Activated T-cell treated with anti-CD3 and anti-CD28 coated beads, Interleukin-2, amount 50 U/mL, for 1 hour (primary cell): Measurements from ENCODE around the gene MYBPC1.

Experiments
- DNase-seq: peaks from one replicate; pipeline ENCODE4 v3.0.0-alpha.2; 2020

MYBPC1 gene

DNA sequence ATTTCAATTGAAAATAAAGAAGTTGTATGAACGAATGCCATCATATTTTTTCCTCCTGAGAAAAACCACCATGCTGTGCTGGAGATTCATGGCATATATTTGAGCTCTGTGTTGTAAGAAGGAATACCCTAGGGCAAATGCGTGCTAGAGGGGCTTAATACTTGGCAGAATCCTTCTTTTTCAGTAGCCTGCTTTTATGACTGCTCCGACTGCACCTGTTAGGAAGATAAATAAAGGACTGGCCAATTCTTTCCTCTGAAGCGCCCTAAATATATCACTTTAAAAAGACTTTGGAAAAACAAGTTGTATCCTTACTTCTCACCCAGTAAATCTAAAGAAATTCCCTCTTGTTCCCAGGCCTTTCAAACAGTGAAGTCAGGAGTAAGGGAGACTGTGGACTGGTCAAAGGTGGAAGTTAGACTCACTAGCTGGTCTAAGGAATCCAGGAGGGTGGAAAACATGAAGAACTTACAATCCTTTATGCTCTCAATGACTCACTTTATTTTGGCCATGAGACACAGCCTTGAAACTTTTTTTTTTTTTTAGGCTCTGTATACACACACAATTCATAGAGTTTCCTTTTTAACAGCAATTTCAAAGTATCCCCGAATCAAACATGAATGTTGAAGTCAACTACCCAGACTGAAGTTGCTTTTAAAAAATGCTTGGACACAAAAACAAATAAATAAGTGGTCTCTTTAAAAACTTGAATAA, 5.2 kb downstream of the MYBPC1 start:
- no peak for DNase-seq

DNA sequence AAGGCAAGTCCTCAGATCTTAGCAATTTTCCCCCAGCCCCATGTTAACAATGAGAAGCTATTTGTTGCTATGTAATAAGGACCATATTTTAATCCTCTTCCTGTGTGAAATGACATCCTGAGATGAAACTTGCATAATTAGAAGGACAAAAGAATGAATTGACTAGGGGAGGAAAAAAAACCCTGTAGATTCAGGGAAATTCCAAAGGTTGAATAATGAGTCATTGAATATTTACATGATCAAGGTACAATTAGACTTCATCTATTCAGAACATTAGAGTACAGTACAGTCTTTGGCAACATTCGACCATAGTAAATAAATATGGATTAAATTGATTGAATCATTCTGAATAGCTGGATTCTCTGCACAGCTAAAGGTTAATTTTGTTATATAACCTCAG, 9.4 kb downstream of the MYBPC1 start:
- no peak for DNase-seq

DNA sequence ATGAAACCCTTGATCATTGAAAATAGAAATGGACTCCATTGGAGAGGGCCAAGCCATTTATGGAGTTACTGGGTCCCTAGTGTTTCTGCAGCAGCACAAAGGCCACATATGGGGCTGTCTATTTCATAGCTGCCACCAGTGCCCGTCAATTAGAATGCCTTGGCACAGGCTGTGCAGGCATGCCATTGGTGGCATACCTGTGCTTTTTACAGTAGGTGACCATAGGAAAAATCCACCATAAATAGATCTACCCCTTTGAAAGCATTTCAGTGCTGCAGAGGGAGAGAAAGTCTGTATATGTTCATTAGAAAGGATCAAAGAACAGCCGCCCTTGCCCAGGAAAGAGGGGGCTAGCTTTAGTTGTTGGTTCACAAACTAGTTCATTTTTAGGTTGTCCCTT, 13.1 kb downstream of the MYBPC1 start:
- no peak for DNase-seq

DNA sequence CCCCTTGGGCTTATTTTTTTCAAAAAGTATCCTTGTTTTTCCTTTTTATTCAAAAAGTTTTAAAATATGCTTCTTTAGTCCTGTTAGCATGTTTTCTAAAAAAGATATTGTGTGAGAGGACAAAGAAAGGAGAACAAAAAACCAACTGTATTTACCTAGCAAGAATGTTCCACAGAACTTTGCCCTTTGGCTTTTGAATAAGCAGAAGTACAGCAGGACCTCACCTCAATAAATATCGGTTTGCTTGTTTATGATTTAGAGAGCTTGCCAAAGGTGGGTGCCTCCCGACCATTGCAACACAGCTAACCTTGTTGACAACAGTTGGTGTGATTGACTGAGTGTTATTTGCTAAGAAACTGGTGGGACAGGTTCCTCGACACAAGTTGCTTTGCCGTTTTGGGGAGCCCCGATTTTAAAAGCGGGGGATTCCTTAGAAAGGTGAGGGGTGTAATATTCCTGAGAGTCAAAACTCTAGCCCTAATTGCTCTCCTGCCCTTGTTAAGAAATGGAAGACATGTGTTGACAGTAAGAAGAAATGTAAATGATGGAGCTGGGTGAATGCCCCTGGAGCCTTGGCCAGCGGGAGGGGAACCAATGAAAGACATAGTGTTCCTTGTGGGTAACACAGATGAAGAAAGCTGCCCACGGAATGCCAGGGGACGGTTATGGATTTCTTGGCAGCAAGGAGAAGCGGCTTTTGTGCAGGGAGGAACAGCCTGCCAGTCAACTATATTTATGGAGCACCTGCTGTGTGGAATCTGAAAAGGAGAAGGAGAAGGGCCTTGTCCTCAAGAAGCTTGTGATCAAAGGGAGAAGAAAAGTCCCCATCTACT, 13.7 kb downstream of the MYBPC1 start:
- no peak for DNase-seq

DNA sequence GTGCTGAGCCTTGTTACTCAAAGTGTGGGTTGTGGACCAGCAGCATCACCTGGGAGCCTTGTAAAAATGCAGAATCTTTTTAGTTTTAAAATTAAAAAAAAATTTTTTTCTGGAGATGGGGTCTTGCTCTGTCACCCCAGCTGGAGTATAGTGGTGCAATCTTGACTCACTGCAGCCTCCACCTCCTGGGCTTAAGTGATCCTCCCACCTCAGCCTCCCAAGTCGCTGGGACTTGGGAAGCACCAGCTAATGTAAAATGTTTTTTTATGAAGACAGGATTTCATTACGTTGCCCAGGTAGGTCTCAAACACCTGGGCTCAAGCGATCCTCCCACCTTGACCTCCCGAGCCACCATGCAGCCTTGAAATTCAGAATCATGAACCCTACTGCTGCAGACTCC, 14.4 kb downstream of the MYBPC1 start:
- no peak for DNase-seq

DNA sequence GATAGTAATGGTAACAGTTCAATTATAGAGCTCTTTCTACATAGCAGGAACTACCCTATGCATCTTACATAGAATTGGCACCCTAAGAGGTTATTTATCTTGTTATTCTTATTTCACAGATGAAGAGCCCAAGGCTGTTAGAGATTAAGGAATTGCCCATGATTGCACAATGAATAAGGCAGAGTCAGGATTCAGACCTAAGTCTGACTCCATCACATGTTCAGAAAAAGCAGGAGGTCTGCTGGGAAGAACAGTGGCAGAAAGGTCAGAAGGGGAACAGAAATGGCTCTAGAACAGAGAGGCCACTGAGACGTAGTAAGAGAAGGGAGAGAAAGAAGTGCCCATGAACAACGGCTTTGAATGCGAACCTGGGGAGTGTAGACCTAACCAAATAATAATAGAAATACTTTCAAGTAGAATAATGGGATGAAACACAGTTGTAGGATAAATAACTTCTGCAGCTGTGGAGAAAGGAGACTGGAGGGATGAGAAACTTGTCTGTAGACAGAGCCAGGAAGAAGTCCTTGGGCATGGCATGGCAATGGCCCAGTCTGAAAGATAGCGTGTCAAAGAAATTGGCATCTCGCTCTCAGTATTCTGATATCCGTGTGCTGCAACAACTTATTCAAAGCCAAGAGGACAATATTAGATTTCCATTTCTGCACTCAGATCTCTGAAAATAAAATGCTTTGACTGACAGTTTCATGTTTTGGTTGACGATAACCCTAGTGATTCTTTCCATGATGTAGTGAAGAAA, 17.6 kb downstream of the MYBPC1 start:
- no peak for DNase-seq

DNA sequence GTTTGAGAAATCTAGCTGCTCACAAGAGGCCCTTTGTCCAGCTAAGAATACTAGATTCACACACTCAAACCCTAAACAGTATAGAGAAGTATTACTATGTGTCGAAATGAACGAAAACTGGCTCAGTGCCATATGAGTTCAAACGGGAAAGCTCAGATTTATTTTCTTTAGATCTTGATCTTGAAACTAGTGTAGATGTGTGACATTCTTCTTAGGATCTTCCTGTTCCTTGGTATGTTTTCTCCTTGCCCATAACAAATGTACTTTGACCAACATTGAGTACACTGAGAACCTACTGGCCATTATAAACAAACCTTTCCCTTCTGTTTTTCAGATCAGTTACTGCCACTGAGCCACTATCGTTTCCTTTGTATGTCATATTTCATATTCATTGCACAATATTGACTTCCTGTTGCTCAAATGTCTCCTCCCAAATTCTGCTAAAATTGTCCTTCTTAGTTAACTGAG, 21.3 kb downstream of the MYBPC1 start:
- no peak for DNase-seq

DNA sequence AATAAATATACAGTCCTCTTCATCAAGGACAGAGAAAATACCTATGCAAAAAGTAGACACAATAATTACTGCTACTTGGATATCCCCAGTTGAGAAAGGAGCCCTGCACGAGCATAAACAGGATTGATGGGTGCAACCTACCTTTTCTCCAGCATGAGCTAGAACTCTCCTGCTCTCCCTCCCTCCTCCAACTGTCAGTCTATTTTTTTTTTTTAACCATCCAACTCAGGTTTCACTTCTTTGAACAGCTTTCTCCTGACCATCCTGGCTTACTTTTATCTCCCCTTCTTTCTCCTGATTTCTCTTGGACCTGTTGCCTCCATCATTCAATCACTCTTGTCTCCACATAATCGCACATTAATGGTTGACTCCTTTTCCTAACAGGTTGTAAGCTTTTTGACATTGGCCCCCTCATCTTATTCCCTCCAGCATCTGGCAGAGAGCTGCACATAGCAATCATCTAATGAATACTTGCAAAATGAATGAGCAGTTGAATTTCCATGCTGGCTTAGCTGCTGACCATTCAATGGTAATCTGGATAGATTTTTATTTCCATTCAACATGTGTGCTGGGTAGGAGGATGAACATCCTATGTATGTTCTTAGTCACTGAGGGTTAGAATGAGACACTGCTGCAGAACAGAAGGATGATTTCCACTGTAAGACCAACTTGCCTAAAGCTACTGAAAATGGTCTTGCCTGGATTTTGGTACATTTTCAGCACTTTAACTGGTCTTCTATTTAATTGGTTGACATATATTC, 24.4 kb downstream of the MYBPC1 start:
- DNase-seq, result no peak

DNA sequence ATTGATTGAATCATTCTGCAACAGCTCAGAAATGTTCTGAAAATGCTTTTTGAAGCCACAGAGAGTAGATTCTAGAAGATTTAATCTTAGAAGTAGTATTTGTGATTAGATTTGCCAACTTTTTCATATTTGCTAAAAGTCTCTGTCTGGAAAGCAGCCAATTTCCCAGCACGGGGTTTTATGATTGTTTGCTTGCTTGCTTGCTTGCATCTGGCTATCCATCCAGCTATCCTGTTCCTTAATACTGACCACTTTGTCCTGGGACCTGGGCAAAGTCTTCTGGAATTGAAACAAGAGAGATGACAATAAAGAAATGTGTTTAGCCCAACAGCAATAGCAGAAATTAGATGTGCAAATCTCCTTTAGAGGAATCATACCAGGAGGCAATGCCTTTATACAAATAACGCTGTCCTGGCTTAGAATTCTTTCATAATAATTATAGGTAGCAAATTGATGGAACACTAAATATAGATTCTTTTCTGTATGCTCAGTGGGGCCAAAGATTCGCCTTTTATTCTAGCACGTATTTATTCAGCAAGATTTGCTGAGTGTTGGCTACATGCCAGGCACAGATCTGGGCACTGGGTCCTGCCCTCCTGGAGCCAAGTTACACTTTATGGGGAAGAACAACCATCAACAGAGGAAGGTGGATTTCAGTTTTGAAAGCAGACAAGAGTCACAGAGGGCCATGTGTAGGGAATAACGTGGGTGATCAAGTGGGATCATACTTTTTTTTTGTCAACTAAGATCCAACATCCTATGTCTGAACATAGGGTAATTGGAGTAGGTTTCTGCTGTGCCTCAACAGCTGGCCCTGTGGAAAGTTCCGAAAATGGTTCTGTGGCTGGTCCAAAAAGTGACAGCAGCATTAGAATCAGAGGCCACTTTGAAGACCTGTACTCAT, 25.3 kb downstream of the MYBPC1 start:
- no peak for DNase-seq

DNA sequence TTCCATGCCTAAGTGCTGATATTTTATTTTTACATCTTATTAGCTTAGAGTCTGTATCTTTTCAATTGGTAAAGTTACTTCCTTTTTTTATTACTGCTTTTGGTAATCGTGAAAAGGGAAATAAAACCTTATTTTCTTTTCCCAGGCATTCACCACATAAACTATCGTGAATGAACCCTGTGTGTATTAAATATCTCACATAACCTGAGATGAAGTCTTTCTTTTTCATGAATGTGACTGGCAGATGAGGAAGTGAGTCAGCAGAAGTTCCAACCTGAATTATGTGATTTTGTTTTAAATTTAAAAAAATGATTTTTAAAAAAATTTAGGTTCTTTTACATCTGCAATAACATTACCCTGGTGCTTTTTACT, 26.0 kb downstream of the MYBPC1 start:
- DNase-seq, result no peak

DNA sequence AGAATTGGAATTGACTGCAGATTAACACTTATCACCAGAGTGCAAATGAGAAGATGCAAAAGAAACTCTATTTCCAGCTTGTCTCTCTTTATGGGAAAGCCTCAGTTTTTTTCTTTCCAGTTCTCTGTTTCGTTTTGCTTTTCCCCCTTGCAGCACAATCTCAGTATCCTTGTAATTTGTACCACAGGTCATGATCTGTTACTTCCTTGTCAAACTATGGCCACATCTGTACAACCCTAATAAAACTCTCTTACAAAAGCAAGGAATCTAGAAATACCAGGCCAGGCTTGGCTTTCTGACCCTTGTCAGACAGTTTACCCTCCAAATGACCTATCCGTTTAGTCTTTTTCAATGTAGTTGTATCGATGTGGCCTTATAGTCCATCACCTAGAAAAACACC, 33.9 kb downstream of the MYBPC1 start:
- DNase-seq, result no peak

DNA sequence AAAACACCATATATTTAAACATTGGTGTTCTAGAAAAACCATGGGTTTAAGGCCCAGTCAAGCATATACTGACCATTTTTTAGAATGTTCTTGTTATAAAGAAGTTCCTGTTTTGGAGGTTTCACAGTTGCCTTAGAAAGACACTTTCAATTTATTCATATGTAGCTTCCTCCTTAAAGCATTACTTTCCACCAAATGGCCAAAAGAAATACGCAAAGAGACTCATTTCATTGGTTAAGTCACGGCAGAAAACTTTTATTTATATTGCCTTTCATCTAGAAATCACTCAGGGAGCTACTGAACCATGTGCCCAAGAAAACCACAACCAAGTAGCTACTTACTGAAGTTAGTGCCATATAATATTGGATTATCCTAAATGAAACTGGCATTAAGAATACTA, 40.0 kb downstream of the MYBPC1 start:
- DNase-seq, result no peak

DNA sequence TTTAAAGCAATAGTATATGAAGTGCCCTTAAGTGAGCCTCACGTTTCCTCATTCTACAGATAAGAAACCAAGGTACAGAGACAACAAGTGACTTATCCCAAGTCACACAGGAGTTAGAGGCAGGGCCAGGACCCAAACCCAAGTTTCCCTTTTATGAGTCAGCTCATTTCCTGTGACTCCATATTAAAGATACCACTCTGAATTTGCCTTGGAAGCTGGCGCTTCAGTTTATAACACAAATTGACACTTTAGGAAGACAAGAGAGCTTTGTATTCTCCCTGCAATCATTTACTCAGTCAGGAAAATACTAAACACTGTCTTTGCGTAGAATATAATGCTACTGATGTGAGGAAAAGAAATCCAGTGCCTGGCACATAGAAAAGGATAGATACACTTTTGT, 43.2 kb downstream of the MYBPC1 start:
- no peak for DNase-seq

DNA sequence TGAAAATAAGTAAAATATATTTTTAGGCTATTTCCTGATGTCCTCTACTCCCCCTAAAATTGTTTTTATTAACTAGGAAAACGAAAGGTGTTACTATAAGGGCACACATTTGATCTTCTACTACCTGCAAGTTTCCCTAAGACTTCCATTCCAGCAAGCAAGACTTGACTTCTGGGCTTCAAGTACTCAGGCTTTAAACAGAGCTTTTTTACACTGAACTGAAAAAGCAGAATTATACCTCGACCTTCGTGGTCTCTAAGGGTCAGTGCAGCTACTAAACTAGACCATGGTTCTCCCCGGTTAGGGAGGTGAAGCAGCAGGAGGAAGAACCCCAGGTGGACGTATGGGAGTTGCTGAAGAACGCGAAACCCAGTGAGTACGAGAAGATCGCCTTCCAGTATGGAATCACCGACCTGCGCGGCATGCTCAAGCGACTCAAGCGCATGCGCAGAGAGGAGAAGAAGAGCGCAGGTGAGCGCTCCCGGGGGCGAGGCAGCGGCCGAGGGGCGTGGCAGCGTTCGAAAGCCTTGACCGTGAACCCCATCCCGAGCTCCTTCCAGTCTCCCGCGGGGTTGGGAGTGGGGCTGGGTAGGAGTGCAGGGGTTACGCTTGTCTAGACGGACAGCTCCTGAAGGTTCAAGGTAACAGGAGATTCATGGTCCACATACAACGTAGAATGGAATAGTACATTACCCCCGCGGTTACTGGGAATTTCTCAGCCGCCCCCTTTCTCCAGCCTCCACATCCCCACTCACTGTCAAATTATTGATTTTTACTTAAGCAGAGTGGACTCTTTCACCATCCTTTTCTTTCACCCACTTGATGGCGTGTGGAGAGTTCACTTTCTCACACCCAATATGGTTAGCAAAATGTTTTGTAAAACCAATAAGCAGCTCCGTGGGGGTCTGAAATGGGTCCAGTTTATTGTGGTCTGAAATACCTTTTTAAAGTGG, 47.6 kb downstream of the MYBPC1 start:
- no peak for DNase-seq

DNA sequence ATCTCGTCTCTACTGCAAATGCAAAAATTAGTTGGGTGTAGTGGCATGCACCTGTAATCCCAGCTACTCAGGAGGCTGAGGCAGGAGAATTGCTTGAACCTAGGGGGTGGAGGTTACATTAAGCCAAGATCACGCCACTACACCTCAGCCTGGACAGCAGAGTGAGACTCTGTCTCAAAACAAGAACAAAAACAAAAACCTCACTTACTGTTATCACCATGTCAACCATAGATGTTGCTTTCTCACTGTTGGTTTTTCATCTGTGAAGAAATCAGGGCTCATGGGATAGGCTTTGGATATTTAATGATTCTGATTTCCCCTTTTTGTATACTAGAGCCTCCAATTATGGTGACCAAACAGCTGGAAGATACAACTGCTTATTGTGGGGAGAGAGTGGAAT, 52.9 kb downstream of the MYBPC1 start:
- DNase-seq, result no peak

DNA sequence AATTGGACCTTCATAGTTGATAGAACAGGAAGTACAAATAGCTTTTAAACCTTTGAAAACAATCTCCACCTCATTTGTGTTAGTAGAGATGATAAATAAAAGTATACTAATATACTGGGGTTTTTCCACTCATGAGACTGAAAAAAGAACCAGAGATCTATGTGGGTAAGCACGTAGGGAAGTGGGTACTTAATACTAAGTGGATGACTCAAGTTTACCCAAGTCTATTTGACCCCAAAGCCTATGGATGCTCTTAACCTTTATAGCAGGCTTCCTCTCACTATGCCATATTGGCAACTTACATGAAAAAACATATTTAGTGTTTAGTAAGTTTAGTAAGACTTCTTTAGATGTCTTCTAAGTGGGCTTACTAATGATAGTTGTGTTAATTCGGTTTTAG, 53.4 kb downstream of the MYBPC1 start:
- DNase-seq, result no peak

DNA sequence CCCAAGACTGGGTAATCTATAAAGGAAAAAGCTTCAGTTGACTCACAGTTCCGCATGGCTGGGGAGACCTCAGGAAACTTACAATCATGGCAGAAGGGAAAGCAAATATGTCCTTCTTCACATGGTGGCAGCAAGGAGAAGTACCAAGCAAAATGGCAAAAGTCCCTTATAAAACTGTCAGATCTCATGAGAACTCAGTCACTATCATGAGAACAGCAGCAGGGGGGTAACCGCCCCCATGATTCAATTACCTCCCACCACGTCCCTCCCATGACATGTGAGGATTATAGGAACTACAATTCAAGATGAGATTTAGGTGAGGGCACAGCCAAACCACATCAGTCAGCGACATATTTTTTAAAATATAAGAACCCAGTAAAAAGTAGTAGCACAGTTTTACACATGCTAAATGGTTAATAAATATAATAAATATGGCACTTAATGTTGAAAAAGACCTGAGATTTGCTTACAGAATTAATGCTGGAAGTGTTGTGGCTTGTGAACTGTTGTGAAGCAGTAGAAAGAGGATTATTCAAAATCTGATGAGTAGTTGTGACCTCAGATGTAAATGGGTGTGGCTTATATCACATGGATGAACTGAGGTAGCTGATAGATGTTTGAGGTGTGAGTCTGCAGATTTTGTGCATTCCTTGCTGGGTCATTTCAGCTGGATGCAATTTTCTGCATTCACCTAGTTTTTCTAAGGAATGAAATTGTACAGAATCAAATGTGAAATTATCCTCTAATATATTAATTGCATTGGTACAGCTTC, 55.8 kb downstream of the MYBPC1 start:
- no peak for DNase-seq

DNA sequence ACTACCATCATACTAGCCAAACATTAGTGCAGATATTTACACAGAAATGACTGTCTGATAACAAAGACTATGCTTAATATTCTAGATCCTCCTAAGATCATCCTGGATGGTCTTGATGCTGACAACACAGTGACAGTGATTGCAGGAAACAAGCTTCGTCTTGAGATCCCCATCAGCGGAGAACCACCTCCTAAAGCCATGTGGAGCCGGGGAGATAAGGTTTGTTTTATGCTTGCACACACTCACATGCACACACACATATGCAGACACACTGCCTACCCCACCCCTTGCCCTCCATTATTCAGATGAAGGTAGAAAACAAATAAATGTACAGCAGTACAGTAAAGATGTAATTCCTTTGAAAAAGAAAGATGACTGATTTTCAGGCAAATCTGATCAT, 58.3 kb downstream of the MYBPC1 start:
- DNase-seq, result no peak

DNA sequence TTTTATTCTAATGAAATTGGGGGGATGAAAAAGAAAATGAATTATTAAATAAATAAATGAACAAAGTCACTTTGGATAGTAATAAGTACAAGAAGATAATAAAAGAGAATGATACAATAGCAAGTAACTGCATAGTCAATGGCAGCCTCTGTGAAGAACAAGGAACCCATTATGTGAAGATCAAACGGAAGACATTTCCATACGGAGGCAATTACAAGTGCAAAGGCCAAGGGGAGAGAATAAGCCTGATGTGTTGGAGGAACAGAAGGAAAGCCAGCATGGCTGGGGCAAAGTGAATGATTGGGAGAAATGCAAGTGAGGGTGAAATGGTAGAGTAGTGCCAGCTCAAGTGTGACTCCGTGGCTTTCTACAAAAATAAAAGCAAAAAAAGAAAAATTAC, 58.7 kb downstream of the MYBPC1 start:
- DNase-seq, result no peak

DNA sequence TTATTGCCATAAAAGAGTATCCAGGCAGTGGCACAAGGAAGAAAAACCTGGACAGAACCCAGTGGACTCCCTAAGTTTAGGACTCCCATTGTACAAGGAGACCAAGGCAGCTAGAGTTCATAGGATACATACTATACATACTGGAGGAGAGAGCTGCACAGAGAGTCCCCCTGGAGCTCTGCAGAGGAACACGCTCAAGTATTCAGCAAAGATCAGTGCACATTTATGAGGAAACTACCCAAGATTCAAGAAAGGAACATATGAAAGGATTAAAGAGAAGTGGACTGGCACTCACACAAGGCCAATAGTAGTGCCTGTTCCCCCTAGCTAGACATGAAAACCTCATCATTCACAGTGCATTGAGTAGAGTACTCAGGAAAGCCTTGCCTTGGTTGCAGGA, 59.7 kb downstream of the MYBPC1 start:
- DNase-seq, result no peak
